Heart right ventricle (tissue), 16 donors: Measurements from ENCODE around the gene SCFD1. TPM values are rescaled to one million over a fixed set of nuclear protein-coding genes. Genes with fewer than 3 reads are reported as not detected.

Source experiments
- ATAC-seq, 8 donors: fragments of 200-7000 bp; cut with Tn5 transposase; one replicate each; pipeline ENCODE4 v1.9.1; 2020; ENCODE audit warnings: mild to moderate bottlenecking in 8 of 8, moderate library complexity in 8 of 8, moderate number of reproducible peaks in 1 of 8
- DNase-seq, 2 donors: peaks; one replicate each; pipeline ENCODE4 v3.0.0-alpha.2; 2020
- H3K27ac ChIP-seq, 10 donors: fragments of 200-600 bp; sonication (generic) in 2 of 10; one replicate each; pipeline versions ENCODE4 v1.5.0 to v1.8.0; 2020 to 2022; ENCODE audit warnings: mild to moderate bottlenecking in 3 of 10
- H3K27me3 ChIP-seq, 7 donors: fragments of 200-600 bp; one replicate each; pipeline ENCODE4 v1.8.0; 2021 to 2022; ENCODE audit warnings: mild to moderate bottlenecking in 2 of 7
- H3K36me3 ChIP-seq, 9 donors: fragments of 200-600 bp; sonication (generic) in 1 of 9; one replicate each; pipeline versions ENCODE4 v1.5.0 to v1.8.0; 2020 to 2022; ENCODE audit warnings: mild to moderate bottlenecking in 2 of 9
- H3K4me1 ChIP-seq, 9 donors: fragments of 200-600 bp; sonication (generic) in 1 of 9; one replicate each; pipeline versions ENCODE4 v1.5.0 to v1.8.0; 2020 to 2022; ENCODE audit warnings: mild to moderate bottlenecking in 4 of 9
- H3K4me3 ChIP-seq, 10 donors: fragments of 200-600 bp; sonication (generic) in 2 of 10; one replicate each; pipeline versions ENCODE4 v1.5.0 to v1.8.0; 2020 to 2022; ENCODE audit warnings: mild to moderate bottlenecking in 7 of 10, moderate library complexity in 2 of 10
- H3K9me3 ChIP-seq, 11 donors: fragments of 200-600 bp in 10 of 11; sonication (generic) in 2 of 11; one replicate each; pipeline versions ENCODE4 v1.5.0 to v1.8.0; 2013 to 2022; ENCODE audit warnings: mild to moderate bottlenecking in 2 of 11, control low read depth in 1 of 11, moderate library complexity in 1 of 11
- CTCF ChIP-seq, 9 donors: fragments of 200-600 bp; sonication (generic) in 2 of 9; IDR thresholded peaks; one replicate each; pipeline versions ENCODE4 v1.5.0 to v1.8.0; 2021 to 2022; ENCODE audit warnings: antibody characterized with exemption in 9 of 9, mild to moderate bottlenecking in 5 of 9, moderate library complexity in 1 of 9
- intact Hi-C, 10 donors: fragments of 100-400 bp; cut with DNase I; formaldehyde crosslinking; loops; one replicate each; pipeline versions ENCODE4 v1.11.1 to v1.14.2; 2022
- polyA plus RNA-seq, 2 donors: library from polyadenylated mRNA; stranded (reverse); fragments of 200-250 nt; gene quantifications; one replicate each; pipeline ENCODE4 v1.2.3, GENCODE V29; 2013
- total RNA-seq, 10 donors: library from RNA; stranded (reverse); fragmentation: NEBNext Ultra II Directional in 3 of 10; extraction: Animal tissue kit (Norgen Biotek cat#: 25700) in 3 of 10; gene quantifications; one replicate each; pipeline versions ENCODE4 v1.2.1 to v1.2.4, GENCODE V29; 2021 to 2023
- donor health status: Arrhythmogenic right ventricular cardiomyopathy.
- donor health status: ischemic (EF 13 %, LVEDD 7.1; RV severe dilation, severe dysfunction).
- donor health status: healthy with polysubstance abuse.
- donor health status: DM: no; HTN: yes; CAD: no.
- donor health status: DM: no; HTN: no; CAD: no.
- donor health status: ischemic (EF 25% LVEDD 6.9; RV normal size, moderate dysfunction).
- donor health status: ischemic (EF 25% LVEDD 5.7; RV mildly dilated, moderate dysfunction).
- donor health status: healthy.
- donor health status: DM: yes; HTN: yes; CAD: no.
- donor health status: Ischemic cardiomyopathy.
- donor health status: ischemic (EF 35%, LVEDD 5.7; RV mildly dilated, moderate dysfunction).
- donor health status: nonischemic (EF 11% LVEDD 7.7; RV severe dilation, severe dysfunction).
- donor health status: DM: yes; HTN: yes; CAD: no.
- donor health status: PGD.
- donor health status: ischemic (EF 29% LVEDD 5.4; RV normal size, mild dysfunction).
- donor health status: nonischemic (EF 23%, LVEDD 6.1; RV moderate dilation, normal function).

SCFD1 gene
- total and polyA plus RNA-seq, 12 donors, result 40.1 to 98.6 (median 47.1) TPM

- Histone ChIP-seq H3K27ac (no peak overlapping the region), H3K4me1 (no peaks in the 10 kb centered on the region), H3K27me3 (peaks cover 0 to 5% (median 0%) of the 10 kb centered on the region in 7 donors), H3K4me3 (no peak overlapping the region), H3K9me3 (no peaks in the 10 kb centered on the region), H3K36me3 (no peaks in the 10 kb centered on the region)
- ATAC-seq (no peak), DNase-seq (no peak)
- intact Hi-C loops, result no loop called here
- no peak for TF ChIP-seq CTCF (IDR thresholded peaks at IDR 0.05)
These were observed 157.1 kb downstream of the SCFD1 start for GRCh38 chr14:30779210-30779609.

Other genes with a start within 250 kb of the SCFD1 start
- 10 to 100 TPM in 3 of 10 donors, 1 to 10 TPM in 7; 7.4 to 11.0 (median 8.9) TPM for gene G2E3, start 63.2 kb upstream of the SCFD1 start, total RNA-seq
- gene G2E3, start 63.2 kb upstream of the SCFD1 start, polyA plus RNA-seq, result 1 to 10 TPM; 2.6 to 4.5 TPM